ENCODE measurements around the gene SPOCK3. TPM values are rescaled to one million over a fixed set of nuclear protein-coding genes. Genes with fewer than 3 reads are reported as not detected.

The SPOCK3 gene
- total RNA-seq, 2 donors from 2014 or later: 21.1 to 22.5 TPM

GRCh38 chr4:166823126-166823525, 411.2 kb downstream of the SPOCK3 start:
- no peak overlapping the region for H3K9ac ChIP-seq (ENCODE audit: extremely low read depth, low read length, poor library complexity, severe bottlenecking)
- no peaks in the 10 kb centered on the region for H3K36me3 ChIP-seq (ENCODE audit: control insufficient read depth, insufficient read depth, low read length)
- peaks cover 7% of the 10 kb centered on the region for H3K9me3 Mint-ChIP-seq
- no peaks in the 10 kb centered on the region for H3K27me3 ChIP-seq (ENCODE audit: control insufficient read depth, insufficient read depth, low read length, poor library complexity, severe bottlenecking)
- peak overlapping the region; percentile 8 for H3K4me3 ChIP-seq (ENCODE audit: low read length)
- peaks cover 21% of the 10 kb centered on the region for H3K9me3 ChIP-seq (ENCODE audit: control insufficient read depth, low read length)
- H3K4me3 Mint-ChIP-seq: no peak overlapping the region
- H3K27me3 Mint-ChIP-seq (ENCODE audit: insufficient read depth): peaks cover 19% of the 10 kb centered on the region
- H3K4me1 ChIP-seq (ENCODE audit: control insufficient read depth, insufficient read depth, low read length): peaks cover 19% of the 10 kb centered on the region
- DNase-seq: no peak
- H3K27ac ChIP-seq (ENCODE audit: low read depth, low read length): no peak overlapping the region
- WGBS, 2 experiments (ENCODE audit: insufficient coverage in 1 of 2, insufficient read length in 1 of 2): 94 to 100% methylated on average over 1 of the region's 1 CpG
- no peak for TF ChIP-seq CTCF (conservative IDR thresholded peaks at IDR 0.05)
- H3K36me3 Mint-ChIP-seq (ENCODE audit: low read depth): peaks cover 2% of the 10 kb centered on the region
- no peak overlapping the region for H3K27ac Mint-ChIP-seq
- peaks cover 33% of the 10 kb centered on the region for H3K4me1 Mint-ChIP-seq

- H3K4me3 ChIP-seq (ENCODE audit: low read length): no peak overlapping the region
- no peak for DNase-seq
- WGBS, 2 experiments (ENCODE audit: insufficient coverage in 1 of 2, insufficient read length in 1 of 2): 95 to 100% methylated on average over 1 to 4 of the region's 4 CpGs
- H3K4me1 Mint-ChIP-seq: peaks cover 29% of the 10 kb centered on the region
- H3K9me3 ChIP-seq (ENCODE audit: control insufficient read depth, low read length): peaks cover 21% of the 10 kb centered on the region
- no peak for TF ChIP-seq CTCF (conservative IDR thresholded peaks at IDR 0.05)
- peaks cover 19% of the 10 kb centered on the region for H3K27me3 Mint-ChIP-seq (ENCODE audit: insufficient read depth)
- no peaks in the 10 kb centered on the region for H3K27me3 ChIP-seq (ENCODE audit: control insufficient read depth, insufficient read depth, low read length, poor library complexity, severe bottlenecking)
- H3K4me1 ChIP-seq (ENCODE audit: control insufficient read depth, insufficient read depth, low read length): peaks cover 15% of the 10 kb centered on the region
- H3K36me3 ChIP-seq (ENCODE audit: control insufficient read depth, insufficient read depth, low read length): no peaks in the 10 kb centered on the region
- H3K27ac ChIP-seq (ENCODE audit: low read depth, low read length): no peak overlapping the region
- no peak overlapping the region for H3K4me3 Mint-ChIP-seq
- H3K9ac ChIP-seq (ENCODE audit: extremely low read depth, low read length, poor library complexity, severe bottlenecking): no peak overlapping the region
- peaks cover 7% of the 10 kb centered on the region for H3K9me3 Mint-ChIP-seq
- H3K27ac Mint-ChIP-seq: peak overlapping the region; percentile 37
- H3K36me3 Mint-ChIP-seq (ENCODE audit: low read depth): peaks cover 2% of the 10 kb centered on the region
Observed at GRCh38 chr4:166822386-166822785, 411.9 kb downstream of the SPOCK3 start.

DNA sequence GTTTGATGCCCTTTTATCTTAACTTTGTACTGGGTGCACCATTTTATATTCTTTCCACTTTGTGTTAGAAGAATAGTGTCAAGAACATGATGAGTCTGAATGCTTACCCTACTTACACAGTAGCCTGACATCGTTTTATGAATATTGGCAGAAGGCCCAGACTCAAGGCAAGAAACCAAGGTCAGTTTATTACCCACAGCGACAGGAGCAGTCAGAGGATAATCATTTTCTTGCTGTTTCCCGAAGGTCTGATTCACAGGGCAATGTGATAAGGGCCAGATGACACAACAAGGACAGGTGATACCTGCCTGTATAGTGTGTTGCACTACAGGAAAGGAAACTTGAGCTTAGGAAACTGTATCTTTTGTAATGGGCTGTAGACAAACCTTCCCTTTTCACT, 417.4 kb downstream of the SPOCK3 start:
- 71 to 93% methylated on average over 2 to 3 of the region's 3 CpGs for WGBS, 2 experiments (ENCODE audit: insufficient coverage in 1 of 2, insufficient read length in 1 of 2)
- no peak overlapping the region for H3K27ac Mint-ChIP-seq

More for the DNA sequence above, 417.4 kb downstream of the SPOCK3 start:
- Mint-ChIP-seq H3K4me3 (no peak overlapping the region), H3K36me3 (ENCODE audit: low read depth) (peaks cover 2% of the 10 kb centered on the region), H3K27me3 (ENCODE audit: insufficient read depth) (no peaks in the 10 kb centered on the region), H3K9me3 (peaks cover 5% of the 10 kb centered on the region), H3K4me1 (peaks cover 6% of the 10 kb centered on the region)
- Histone ChIP-seq H3K9me3 (ENCODE audit: control insufficient read depth, low read length) (peaks cover 8% of the 10 kb centered on the region), H3K27ac (ENCODE audit: low read depth, low read length) (no peak overlapping the region), H3K27me3 (ENCODE audit: control insufficient read depth, insufficient read depth, low read length, poor library complexity, severe bottlenecking) (no peaks in the 10 kb centered on the region), H3K36me3 (ENCODE audit: control insufficient read depth, insufficient read depth, low read length) (no peaks in the 10 kb centered on the region), H3K4me3 (ENCODE audit: low read length) (no peak overlapping the region), H3K9ac (ENCODE audit: extremely low read depth, low read length, poor library complexity, severe bottlenecking) (no peak overlapping the region), H3K4me1 (ENCODE audit: control insufficient read depth, insufficient read depth, low read length) (no peaks in the 10 kb centered on the region)
- no peak for DNase-seq
- TF ChIP-seq CTCF (conservative IDR thresholded peaks at IDR 0.05): no peak
